Colonic mucosa (tissue), 4 donors: ENCODE data around the gene TJP2. TPM values are rescaled to one million over a fixed set of nuclear protein-coding genes. Genes with fewer than 3 reads are reported as not detected.

Source experiments
- DNase-seq: peaks from one replicate; pipeline ENCODE4 v3.0.0-alpha.2; 2020
- H3K27ac ChIP-seq: fragments of 200-600 bp; one replicate; pipeline ENCODE4 v1.8.0; 2021
- H3K27me3 ChIP-seq: fragments of 200-600 bp; one replicate; pipeline ENCODE4 v1.8.0; 2021
- H3K36me3 ChIP-seq: fragments of 200-600 bp; one replicate; pipeline ENCODE4 v1.8.0; 2021
- H3K4me1 ChIP-seq: fragments of 200-600 bp; one replicate; pipeline ENCODE4 v1.8.0; 2021; ENCODE audit warnings: mild to moderate bottlenecking
- H3K4me3 ChIP-seq: fragments of 200-600 bp; one replicate; pipeline ENCODE4 v1.8.0; 2021
- H3K9ac ChIP-seq, 2 donors: one replicate each; pipeline ENCODE4 v1.7.0; 2013; ENCODE audit warnings: control low read depth in 2 of 2, low read depth in 2 of 2, low read length in 2 of 2
- H3K9me3 ChIP-seq: fragments of 200-600 bp; one replicate; pipeline ENCODE4 v1.8.0; 2021
- intact Hi-C: fragments of 100-400 bp; cut with DNase I; formaldehyde crosslinking; loops from one replicate; pipeline ENCODE4 v1.14.1; 2022
- total RNA-seq, 2 donors: library from RNA; stranded (reverse); fragmentation: NEBNext Ultra II Directional in 1 of 2; extraction: Animal tissue kit (Norgen Biotek cat#: 25700) in 1 of 2; gene quantifications; one replicate each; pipeline ENCODE4 v1.2.1, GENCODE V29; 2021
- TF ChIP-seq, protein P1 (sequence below): fragments of 200-600 bp; IDR thresholded peaks from one replicate; pipeline ENCODE4 v1.8.0; 2022; ENCODE audit warnings: antibody characterized with exemption, mild to moderate bottlenecking
- donor health status: healthy.
- donor health status: DM: no; HTN: no; CAD: no.
- donor health status: DM: no; HTN: no; CAD: no.

Gene TJP2
- total RNA-seq, 2 donors from 2014 or later: 133 to 174 TPM

DNA sequence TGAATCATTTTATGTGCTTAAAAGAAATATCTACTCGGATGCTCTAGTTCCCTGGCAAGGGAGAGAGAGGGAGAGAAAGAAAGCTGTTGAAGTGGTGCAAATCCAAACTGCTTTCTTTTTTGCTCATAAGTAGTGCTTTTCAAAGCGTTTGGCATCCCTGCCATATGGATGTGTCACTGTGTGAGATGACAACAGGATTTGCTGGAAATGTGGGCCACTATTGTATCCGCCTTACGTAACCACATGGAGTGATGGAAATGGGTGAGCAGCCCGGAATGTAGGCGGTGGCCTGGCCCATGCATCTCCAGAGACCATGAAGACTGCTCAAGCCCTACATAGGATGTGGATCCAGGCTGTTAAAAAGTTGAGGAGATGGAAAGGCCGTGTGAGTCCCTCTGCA, 30.8 kb downstream of the TJP2 start:
- H3K4me3 ChIP-seq: no peak overlapping the region
- no peak for DNase-seq
- intact Hi-C loops: no loop called here
- H3K27ac ChIP-seq: no peak overlapping the region
- H3K4me1 ChIP-seq: no peaks in the 10 kb centered on the region
- TF ChIP-seq, protein P1, sequence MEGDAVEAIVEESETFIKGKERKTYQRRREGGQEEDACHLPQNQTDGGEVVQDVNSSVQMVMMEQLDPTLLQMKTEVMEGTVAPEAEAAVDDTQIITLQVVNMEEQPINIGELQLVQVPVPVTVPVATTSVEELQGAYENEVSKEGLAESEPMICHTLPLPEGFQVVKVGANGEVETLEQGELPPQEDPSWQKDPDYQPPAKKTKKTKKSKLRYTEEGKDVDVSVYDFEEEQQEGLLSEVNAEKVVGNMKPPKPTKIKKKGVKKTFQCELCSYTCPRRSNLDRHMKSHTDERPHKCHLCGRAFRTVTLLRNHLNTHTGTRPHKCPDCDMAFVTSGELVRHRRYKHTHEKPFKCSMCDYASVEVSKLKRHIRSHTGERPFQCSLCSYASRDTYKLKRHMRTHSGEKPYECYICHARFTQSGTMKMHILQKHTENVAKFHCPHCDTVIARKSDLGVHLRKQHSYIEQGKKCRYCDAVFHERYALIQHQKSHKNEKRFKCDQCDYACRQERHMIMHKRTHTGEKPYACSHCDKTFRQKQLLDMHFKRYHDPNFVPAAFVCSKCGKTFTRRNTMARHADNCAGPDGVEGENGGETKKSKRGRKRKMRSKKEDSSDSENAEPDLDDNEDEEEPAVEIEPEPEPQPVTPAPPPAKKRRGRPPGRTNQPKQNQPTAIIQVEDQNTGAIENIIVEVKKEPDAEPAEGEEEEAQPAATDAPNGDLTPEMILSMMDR: no peak
- no peaks in the 10 kb centered on the region for H3K27me3 ChIP-seq
- H3K36me3 ChIP-seq: no peaks in the 10 kb centered on the region
- no peaks in the 10 kb centered on the region for H3K9me3 ChIP-seq
- H3K9ac ChIP-seq: no peak overlapping the region

GRCh38 chr9:69206047-69206446, 32.0 kb downstream of the TJP2 start:
- no peak overlapping the region for H3K4me3 ChIP-seq
- no peaks in the 10 kb centered on the region for H3K27me3 ChIP-seq
- no peaks in the 10 kb centered on the region for H3K4me1 ChIP-seq
- TF ChIP-seq, protein P1: no peak
- H3K9ac ChIP-seq: no peak overlapping the region
- DNase-seq: no peak
- no peaks in the 10 kb centered on the region for H3K9me3 ChIP-seq
- no peaks in the 10 kb centered on the region for H3K36me3 ChIP-seq
- no peak overlapping the region for H3K27ac ChIP-seq
- intact Hi-C loops: no loop called here

GRCh38 chr9:69207503-69207902, 33.4 kb downstream of the TJP2 start:
- TF ChIP-seq, protein P1: no peak
- no peaks in the 10 kb centered on the region for H3K27me3 ChIP-seq
- no peak overlapping the region for H3K4me3 ChIP-seq
- no peak overlapping the region for H3K27ac ChIP-seq
- H3K36me3 ChIP-seq: no peaks in the 10 kb centered on the region
- H3K4me1 ChIP-seq: no peaks in the 10 kb centered on the region
- no peak for DNase-seq
- no peak overlapping the region for H3K9ac ChIP-seq
- no peaks in the 10 kb centered on the region for H3K9me3 ChIP-seq
- intact Hi-C loops: no loop called here

DNA sequence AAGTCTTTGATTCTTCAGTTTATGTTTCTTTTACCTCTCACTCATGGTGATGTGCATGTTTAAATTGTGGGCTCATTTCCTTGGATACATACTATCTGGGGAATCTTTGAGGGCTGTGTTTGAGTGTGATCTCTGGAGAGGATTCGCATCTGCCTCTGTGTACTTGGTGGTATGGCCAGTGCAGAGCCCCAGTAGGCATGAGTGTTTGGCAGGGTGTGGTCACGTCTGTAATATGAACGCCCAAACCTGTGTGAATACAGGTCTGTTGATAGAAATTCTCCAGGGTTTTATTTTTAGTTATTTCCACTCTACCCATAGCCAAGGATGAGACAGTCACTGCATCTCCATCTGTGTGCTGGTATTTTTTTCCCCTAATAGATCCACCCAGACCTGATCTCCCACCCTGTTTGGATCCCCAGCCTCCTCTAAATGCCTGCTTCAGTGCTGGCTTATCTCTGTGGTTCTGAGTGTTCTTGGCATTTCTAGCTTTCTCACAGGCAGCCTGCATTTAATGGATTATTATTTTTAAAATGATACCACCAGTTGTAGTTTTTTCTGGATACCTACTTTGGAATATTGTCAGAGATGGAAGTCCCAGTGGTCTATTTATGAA, 37.5 kb downstream of the TJP2 start:
- DNase-seq: no peak
- H3K9ac ChIP-seq: no peak overlapping the region
- intact Hi-C loops: no loop called here
- no peaks in the 10 kb centered on the region for H3K9me3 ChIP-seq
- H3K4me3 ChIP-seq: no peak overlapping the region
- no peaks in the 10 kb centered on the region for H3K27me3 ChIP-seq
- no peaks in the 10 kb centered on the region for H3K4me1 ChIP-seq
- TF ChIP-seq, protein P1: no peak
- H3K27ac ChIP-seq: no peak overlapping the region
- H3K36me3 ChIP-seq: no peaks in the 10 kb centered on the region

DNA sequence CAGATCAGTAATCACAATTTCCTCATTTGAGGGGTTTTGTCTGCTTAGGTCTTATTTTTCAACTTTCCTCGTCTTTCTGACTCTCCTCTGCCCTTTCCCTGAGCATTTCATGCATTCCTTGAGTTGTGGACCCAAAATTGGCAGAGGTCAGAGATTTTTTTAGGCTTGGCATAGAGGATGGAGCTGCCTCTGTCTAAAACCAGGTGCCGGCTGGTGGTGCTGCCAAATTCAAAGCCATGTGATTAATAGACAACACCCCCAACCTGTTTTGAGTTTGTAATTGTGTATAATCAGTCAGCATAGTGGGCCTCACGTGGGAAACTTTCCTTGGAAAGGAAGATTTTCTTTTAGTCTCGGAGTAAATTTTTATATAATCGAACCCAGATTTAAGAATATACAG, 39.6 kb downstream of the TJP2 start:
- no peak for DNase-seq
- Histone ChIP-seq H3K4me1 (no peaks in the 10 kb centered on the region), H3K9me3 (no peaks in the 10 kb centered on the region), H3K27me3 (no peaks in the 10 kb centered on the region), H3K36me3 (no peaks in the 10 kb centered on the region), H3K9ac (no peak overlapping the region), H3K4me3 (no peak overlapping the region), H3K27ac (no peak overlapping the region)
- intact Hi-C loops: no loop called here
- TF ChIP-seq, protein P1: no peak
